Muscle layer of duodenum (tissue), 2 donors: ENCODE measurements around the gene RER1.

Experiments
- H3K27ac ChIP-seq: one replicate; pipeline ENCODE4 v1.7.0; 2013; ENCODE audit warnings: mild to moderate bottlenecking, low read length
- H3K27me3 ChIP-seq: one replicate; pipeline ENCODE4 v1.7.0; 2013; ENCODE audit warnings: low read depth, mild to moderate bottlenecking, control low read depth, low read length
- H3K36me3 ChIP-seq, 2 donors: one replicate each; pipeline ENCODE4 v1.7.0; 2013; ENCODE audit warnings: low read length in 2 of 2, control low read depth in 1 of 2, mild to moderate bottlenecking in 1 of 2; ENCODE audit not compliant: insufficient read depth in 2 of 2, control insufficient read depth in 1 of 2
- H3K4me1 ChIP-seq, 2 donors: one replicate each; pipeline ENCODE4 v1.7.0; 2013; ENCODE audit warnings: low read length in 2 of 2, mild to moderate bottlenecking in 2 of 2, control low read depth in 1 of 2, moderate library complexity in 1 of 2; ENCODE audit not compliant: insufficient read depth in 2 of 2, control insufficient read depth in 1 of 2
- H3K4me3 ChIP-seq, 2 donors: one replicate each; pipeline ENCODE4 v1.7.0; 2013; ENCODE audit warnings: low read length in 2 of 2, low read depth in 1 of 2, mild to moderate bottlenecking in 1 of 2
- H3K9me3 ChIP-seq, 2 donors: one replicate each; pipeline ENCODE4 v1.7.0; 2013; ENCODE audit warnings: low read length in 2 of 2, control low read depth in 1 of 2, mild to moderate bottlenecking in 1 of 2; ENCODE audit not compliant: control insufficient read depth in 1 of 2
- donor health status: healthy.

The RER1 gene

GRCh38 chr1:2398871-2399270, 7.2 kb downstream of the RER1 start:
- no peaks in the 10 kb centered on the region for H3K9me3 ChIP-seq
- H3K27me3 ChIP-seq: no peaks in the 10 kb centered on the region
- no peak overlapping the region for H3K4me3 ChIP-seq
- no peak overlapping the region for H3K27ac ChIP-seq
- peaks cover 62 to 77% of the 10 kb centered on the region in 2 donors for H3K36me3 ChIP-seq
- H3K4me1 ChIP-seq: peaks cover 0 to 6% of the 10 kb centered on the region in 2 donors

GRCh38 chr1:2399890-2400575, 8.4 kb downstream of the RER1 start:
- H3K36me3 ChIP-seq: peaks cover 74 to 79% of the 10 kb centered on the region in 2 donors
- H3K27ac ChIP-seq: no peak overlapping the region
- H3K4me1 ChIP-seq: no peaks in the 10 kb centered on the region
- H3K4me3 ChIP-seq: no peak overlapping the region
- H3K9me3 ChIP-seq: no peaks in the 10 kb centered on the region
- no peaks in the 10 kb centered on the region for H3K27me3 ChIP-seq

- Histone ChIP-seq H3K9me3 (no peaks in the 10 kb centered on the region), H3K36me3 (peaks cover 78 to 83% of the 10 kb centered on the region in 2 donors), H3K27ac (no peak overlapping the region), H3K27me3 (no peaks in the 10 kb centered on the region), H3K4me1 (no peaks in the 10 kb centered on the region), H3K4me3 (no peak overlapping the region)
These were observed 8.9 kb downstream of the RER1 start for GRCh38 chr1:2400576-2400909.

DNA sequence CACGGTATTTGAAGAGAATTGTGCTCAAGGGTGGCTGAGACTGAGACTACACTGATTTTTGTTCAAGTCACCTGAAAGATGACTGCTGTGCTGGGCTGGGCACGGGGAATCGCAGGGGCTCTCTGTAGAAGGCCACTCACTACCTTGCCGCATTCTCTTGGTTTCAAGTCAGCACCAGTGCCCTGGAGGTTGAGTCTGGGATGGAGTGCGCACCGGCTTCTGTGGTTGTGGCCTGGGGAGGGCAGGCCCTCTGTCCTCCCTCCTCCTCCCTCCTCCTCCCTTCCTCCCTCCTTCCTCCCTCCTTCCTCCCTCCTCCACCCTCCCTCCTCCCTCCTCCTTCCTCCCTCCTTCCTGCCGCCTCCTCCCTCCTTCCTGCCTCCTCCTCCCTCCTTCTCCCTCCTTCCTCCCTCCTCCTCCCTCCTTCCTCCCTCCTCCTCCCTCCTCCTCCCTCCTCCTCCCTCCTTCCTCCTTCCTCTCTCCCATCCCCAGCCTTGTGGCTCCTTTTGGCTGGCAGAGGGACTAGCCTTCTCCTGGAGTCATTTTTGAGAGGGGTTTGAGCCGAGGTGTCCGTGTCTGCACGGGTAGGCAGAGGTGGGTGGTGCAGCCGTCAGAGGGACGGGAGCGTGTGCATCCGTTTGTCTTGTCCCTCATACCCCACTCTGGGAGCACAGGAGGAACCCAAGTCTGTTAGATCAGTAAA, 9.5 kb downstream of the RER1 start:
- Histone ChIP-seq H3K9me3 (no peaks in the 10 kb centered on the region), H3K27ac (no peak overlapping the region), H3K4me1 (no peaks in the 10 kb centered on the region), H3K27me3 (no peaks in the 10 kb centered on the region), H3K4me3 (no peak overlapping the region), H3K36me3 (peaks cover 74 to 83% of the 10 kb centered on the region in 2 donors)

- peaks cover 65 to 82% of the 10 kb centered on the region in 2 donors for H3K36me3 ChIP-seq
- H3K27ac ChIP-seq: no peak overlapping the region
- H3K4me1 ChIP-seq: no peaks in the 10 kb centered on the region
These were observed 10.8 kb downstream of the RER1 start for GRCh38 chr1:2402420-2402819.

GRCh38 chr1:2403273-2403672, 11.6 kb downstream of the RER1 start:
- no peak overlapping the region for H3K27ac ChIP-seq
- no peaks in the 10 kb centered on the region for H3K27me3 ChIP-seq
- peaks cover 61 to 80% of the 10 kb centered on the region in 2 donors for H3K36me3 ChIP-seq
- no peak overlapping the region for H3K4me3 ChIP-seq
- no peaks in the 10 kb centered on the region for H3K4me1 ChIP-seq
- no peaks in the 10 kb centered on the region for H3K9me3 ChIP-seq

More at GRCh38 chr1:2402420-2402819, 10.8 kb downstream of the RER1 start:
- H3K4me3 ChIP-seq: no peak overlapping the region
- no peaks in the 10 kb centered on the region for H3K27me3 ChIP-seq
- H3K9me3 ChIP-seq: no peaks in the 10 kb centered on the region

DNA sequence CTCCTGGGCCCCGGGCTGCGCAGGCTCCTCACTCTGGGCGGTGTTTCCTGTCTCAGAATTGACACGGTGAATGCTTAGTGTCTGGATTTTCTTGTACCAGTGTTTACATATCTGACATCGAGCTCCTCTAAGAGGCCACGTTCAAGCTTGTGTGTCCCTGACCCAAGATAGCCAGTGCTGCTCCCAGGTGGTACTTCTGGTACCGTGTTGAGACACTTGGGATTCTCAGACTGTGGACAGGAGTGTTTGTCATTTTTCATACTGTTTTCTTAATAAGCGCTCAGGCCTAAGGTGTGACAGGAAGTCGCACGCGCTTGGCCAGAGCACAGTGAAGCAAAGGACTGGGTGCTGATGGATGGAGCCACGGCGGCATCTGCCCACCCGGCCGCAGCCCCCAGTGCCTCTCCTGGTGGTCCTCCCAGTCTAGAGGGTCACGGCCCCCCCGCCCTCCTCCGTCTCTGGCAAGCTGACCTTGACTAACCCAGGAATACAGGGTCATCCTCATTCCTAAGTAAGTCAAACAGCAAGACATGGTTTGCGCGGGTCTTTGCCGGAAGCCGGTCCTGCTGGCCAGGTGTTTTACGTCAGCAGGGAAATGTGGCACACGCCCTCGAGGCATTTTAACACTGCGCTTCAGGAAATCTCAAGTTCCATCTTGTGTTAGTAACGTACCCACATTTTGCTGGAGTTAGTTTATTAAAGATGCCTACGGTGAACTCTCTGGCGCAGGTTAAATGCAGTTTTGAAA, 12.7 kb downstream of the RER1 start:
- H3K27me3 ChIP-seq: no peaks in the 10 kb centered on the region
- peaks cover 51 to 90% of the 10 kb centered on the region in 2 donors for H3K36me3 ChIP-seq
- H3K27ac ChIP-seq: no peak overlapping the region
- no peaks in the 10 kb centered on the region for H3K4me1 ChIP-seq
- no peaks in the 10 kb centered on the region for H3K9me3 ChIP-seq
- no peak overlapping the region for H3K4me3 ChIP-seq

DNA sequence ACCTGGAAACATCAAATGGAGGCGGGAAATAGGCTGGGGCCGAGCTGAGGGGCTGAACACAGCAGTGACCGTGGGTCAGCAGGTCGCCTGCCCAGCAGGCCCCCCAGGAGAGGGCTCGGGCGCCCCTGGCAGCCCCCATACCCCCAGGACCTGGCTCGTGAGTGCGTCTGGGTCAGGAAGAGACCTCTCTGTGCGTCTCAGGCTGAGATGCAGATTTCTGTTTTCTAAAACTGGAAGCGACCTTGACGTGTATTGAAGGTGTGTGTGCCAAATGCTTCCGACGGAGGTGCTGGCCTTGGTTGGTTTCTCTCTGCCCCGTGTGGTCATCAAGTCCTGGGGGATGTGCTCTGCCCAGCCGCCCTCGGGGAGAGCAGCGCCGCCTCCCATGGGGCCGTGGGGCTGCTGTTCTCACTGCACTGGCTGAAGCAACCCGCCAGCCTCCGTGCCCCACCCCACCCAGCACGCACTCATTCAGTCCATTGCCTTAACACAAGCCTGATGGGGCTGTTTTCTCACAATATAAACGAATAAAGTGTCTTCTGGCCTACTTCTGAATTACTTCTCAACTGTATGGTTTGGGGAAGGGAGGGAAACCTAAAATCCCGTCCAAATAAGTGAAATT, 13.4 kb downstream of the RER1 start:
- Histone ChIP-seq H3K9me3 (no peaks in the 10 kb centered on the region), H3K36me3 (peaks cover 46 to 90% of the 10 kb centered on the region in 2 donors), H3K27me3 (no peaks in the 10 kb centered on the region), H3K4me3 (no peak overlapping the region), H3K4me1 (no peaks in the 10 kb centered on the region), H3K27ac (no peak overlapping the region)

- H3K9me3 ChIP-seq: no peaks in the 10 kb centered on the region
- no peaks in the 10 kb centered on the region for H3K27me3 ChIP-seq
- H3K27ac ChIP-seq: no peak overlapping the region
- H3K4me3 ChIP-seq: no peak overlapping the region
- peaks cover 39 to 83% of the 10 kb centered on the region in 2 donors for H3K36me3 ChIP-seq
- H3K4me1 ChIP-seq: no peaks in the 10 kb centered on the region
These were observed 14.1 kb downstream of the RER1 start for GRCh38 chr1:2405588-2406295.

GRCh38 chr1:2406451-2407041, 14.9 kb downstream of the RER1 start:
- H3K4me3 ChIP-seq: no peak overlapping the region
- H3K27ac ChIP-seq: no peak overlapping the region
- no peaks in the 10 kb centered on the region for H3K9me3 ChIP-seq
- H3K4me1 ChIP-seq: peaks cover 0 to 2% of the 10 kb centered on the region in 2 donors
- H3K36me3 ChIP-seq: peaks cover 37 to 79% of the 10 kb centered on the region in 2 donors
- no peaks in the 10 kb centered on the region for H3K27me3 ChIP-seq
